GM19035 (cell line): ENCODE data around the gene TMEM266.
"Not testable (repeated sequence)": the region's sequence is repeated elsewhere in the genome, so short reads cannot be mapped to it uniquely, and the experiment has no call there.

Source experiments
- ATAC-seq: cut with Tn5 transposase; IDR thresholded peaks from one replicate; pipeline ENCODE4 v1.9.1; 2021; ENCODE audit not compliant: unreplicated experiment

TMEM266 gene, protein sequence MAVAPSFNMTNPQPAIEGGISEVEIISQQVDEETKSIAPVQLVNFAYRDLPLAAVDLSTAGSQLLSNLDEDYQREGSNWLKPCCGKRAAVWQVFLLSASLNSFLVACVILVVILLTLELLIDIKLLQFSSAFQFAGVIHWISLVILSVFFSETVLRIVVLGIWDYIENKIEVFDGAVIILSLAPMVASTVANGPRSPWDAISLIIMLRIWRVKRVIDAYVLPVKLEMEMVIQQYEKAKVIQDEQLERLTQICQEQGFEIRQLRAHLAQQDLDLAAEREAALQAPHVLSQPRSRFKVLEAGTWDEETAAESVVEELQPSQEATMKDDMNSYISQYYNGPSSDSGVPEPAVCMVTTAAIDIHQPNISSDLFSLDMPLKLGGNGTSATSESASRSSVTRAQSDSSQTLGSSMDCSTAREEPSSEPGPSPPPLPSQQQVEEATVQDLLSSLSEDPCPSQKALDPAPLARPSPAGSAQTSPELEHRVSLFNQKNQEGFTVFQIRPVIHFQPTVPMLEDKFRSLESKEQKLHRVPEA

DNA sequence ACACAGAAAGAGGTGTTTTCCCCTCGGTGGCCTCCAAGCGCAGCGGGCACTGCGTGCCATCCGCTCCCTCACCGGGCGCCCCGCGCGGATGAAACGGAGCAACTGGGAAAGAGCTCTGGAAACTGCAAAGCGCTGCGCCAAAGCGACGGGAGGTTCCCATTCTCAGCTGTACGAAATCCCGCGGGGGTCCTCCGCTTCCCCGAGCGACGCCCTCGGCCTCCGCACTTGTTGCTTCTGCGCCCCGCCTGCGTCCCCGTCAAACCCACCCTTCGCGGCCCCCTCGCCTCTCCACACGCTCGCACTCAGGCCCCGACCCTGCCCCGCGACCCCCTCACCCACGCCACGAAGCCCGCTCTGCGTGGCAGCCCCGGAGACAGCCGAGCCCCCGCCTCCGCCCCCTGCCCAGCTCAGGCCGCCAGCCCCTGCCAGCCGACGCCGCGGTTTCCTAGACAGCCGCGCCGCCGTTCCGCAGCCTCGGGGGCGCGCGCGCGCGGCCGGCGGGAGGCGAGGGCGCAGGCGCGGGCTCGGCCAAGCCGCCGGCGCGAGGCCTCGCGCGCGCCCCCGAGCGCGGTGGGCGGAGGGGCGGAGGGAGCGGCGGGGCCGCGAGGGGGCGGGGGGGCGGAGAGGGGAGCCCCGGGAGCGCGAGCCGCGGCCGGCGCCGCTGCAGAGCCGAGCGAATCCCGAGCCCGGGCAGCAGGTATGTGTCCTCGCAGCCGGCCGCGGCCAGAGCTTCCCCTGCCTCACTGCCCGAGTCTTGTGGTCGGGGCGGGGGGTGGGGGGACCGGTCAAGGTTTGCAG lies at the start of gene TMEM266:
TSS of gene TMEM266 (plus strand) at position 666 of the 798 bp plus-strand sequence. CDS start 74,279 bp downstream, outside the sequence.
- ATAC-seq: peak; percentile 36

DNA sequence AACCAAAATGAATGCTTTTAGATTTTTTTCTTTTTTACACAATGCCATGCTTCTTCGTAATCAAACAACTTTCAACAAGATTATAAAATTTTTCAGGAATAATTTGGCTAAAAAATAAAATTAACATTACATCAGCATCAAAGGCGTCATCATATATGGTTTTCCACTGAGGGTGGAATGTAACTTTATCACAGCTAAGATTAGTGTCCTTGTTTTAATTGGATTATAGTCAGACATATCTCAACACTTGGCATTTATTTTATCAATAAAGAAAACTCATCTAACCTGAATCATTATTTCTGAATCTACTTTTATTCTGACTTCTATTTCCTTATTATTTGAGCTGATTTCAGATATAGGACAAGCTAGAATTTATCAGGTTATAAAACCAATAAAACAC lies 49.2 kb upstream of the TMEM266 start:
- no peak for ATAC-seq

DNA sequence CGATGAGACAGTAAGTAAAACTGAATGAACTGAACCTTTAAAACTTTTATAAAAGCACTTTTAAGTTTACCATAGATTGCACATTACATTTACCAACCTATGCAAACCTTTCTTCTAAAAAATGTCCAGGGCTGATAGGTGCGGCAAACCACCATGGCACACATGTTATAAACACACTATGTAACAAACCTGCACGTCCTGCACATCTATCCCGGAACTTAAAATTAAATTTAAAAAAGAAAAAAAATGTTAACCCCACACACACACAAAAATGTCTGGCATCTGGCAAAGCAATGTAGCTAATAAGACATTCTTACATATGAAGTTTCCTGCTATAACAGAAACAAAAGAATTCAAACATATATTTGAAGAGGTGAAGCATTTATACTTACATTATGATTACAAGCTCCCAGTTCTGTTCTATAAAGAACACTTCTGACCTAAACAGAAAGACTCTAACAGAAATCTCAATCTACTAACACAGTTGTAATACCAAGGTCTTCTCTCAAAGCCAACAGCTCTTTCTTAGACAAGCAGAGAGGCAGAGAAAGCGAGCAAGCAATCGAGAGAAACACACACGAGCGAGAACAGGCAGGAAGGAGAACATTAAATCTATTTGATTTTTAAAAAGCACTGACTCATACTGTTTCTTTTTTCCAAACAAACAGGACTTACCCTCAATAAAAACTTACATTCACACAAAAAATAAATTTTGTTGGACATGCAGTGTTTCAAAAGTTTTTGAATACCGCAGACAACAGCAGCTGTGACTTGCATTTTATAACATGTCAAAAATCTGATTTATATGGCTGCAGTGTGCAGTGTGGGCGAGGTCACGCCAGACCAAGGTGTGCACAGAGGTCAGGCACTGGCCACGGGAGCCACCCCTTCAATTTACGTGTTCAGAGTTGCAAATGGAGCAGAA lies 47.9 kb upstream of the TMEM266 start, which contains the start of gene NRG4:
TSS of gene NRG4 (minus strand) at position 798 of the 925 bp plus-strand sequence. CDS start 1,194 bp downstream, outside the sequence.
- no peak for ATAC-seq

DNA sequence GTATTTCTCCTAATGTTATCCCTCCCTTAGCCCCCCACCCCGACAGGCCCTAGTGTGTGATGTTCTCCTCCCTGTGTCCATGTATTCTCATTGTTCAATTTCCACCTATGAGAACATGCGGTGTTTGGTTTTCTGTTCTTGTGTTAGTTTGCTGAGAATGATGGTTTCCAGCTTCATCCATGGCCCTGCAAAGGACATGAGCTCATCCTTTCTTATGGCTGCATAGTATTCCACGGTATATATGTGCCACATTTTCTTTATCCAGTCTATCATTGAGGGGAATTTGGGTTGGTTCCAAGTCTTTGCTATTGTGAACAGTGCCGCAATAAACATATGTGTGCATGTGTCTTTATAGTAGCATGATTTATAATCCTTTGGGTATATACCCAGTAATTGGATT lies 46.3 kb upstream of the TMEM266 start:
- ATAC-seq: not testable (repeated sequence)

DNA sequence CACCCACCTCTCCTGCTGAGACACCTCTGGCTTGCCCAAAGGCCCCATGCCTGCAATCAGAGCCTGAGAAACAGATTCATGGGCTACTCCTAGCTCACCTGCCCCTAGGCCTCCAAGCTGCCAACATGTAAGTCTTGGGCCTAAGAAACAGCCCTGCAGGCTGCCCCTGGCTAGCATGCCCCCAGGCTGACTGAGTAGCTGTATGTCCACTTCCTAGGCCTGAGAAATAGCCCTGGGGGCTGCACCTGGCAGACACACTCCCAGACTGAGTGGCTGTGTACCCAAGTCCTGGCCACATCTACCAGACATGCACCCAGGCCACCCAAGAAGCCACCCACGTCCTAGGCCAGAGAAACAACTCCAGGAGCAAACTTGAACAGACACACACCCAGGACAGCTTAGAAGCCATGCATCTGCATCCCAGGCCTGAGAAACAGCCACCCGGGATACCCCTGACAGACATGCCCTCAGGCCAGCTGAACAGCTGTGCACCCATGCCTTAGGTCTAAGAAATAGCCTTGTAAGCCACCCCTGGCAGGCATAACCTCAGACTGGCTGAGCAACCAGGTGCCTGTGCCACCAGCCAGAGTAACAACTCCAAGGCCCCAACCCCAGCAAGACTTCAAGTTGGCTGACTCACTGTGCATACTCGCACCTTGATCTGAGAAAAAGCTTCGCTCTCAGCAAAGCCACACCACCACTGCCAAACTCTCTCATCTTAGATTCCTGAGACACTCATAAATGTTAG lies 35.6 kb upstream of the TMEM266 start:
- ATAC-seq: no peak

DNA sequence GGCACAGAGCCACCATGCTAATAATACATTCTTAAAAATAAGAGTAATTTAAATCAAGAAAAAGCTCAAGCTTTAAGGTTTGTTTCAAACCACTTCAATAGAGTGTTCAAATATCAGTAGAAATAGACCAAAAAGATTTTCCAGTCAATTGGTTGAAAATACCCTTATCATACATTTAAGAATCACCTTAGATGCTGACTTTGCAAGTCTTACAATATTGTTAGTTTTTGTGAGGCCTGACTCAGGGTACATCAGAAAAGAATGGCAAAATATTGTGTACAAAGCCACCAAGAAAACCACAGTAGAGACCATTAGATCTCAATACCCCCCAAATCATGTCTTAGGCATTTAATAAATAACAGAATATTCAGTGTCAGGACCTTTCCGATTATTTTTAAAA lies 27.7 kb upstream of the TMEM266 start:
- ATAC-seq: no peak

DNA sequence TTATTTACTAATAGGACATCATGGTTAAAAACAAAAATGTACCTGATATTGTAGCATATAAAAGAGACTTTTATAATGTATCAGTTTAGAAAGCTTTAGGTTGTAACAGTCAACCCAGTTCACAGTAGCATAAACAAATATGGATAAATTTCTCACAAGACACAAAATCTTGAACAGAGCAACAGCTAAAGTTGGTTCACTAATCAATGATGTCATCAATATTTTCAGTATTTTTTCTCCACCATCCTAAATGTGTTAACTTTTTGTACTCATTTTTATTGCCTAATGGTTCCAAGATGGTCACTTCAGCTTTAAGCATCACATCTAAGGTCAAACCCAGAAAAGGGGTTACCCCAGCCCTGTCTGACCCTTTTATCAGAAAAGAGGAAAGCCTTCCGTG lies 26.3 kb upstream of the TMEM266 start:
- no peak for ATAC-seq

DNA sequence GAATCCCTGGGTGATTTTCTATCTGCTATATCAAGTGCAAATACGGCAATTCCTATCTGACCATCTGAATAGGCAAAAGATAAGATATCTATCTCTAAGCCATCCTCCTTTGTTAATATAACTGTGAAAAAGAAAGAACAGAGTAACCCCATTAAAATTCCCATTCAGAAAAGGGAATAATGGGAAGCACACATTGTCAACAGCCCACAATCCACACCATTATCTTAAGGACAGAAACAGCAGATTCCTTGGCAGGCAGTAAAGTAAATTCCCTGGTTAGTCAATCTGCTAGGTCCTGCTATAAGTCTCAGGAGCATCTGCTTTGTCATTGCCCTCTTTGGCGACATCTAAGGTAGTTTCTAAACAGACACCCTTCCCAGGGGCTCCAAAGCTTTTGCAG lies 25.7 kb upstream of the TMEM266 start:
- ATAC-seq: no peak

DNA sequence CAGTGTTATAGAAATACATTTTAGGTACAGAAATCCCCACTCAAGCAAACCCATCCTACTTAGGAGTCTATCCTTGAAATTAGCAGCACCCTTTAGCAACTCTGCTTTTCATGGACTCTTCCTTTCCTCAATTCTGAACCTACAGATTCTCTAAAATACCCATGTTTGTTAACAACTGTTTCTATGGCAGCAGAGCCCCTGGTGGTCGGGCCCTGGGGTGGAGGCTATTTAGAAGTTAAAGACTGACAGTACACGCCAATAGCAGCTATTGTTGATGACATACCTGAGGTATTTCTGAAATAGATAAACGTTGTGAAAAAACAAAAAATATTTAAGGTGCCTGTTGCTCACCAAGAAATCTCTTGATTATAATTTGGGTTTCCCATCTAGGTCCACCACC lies 24.2 kb upstream of the TMEM266 start:
- no peak for ATAC-seq

DNA sequence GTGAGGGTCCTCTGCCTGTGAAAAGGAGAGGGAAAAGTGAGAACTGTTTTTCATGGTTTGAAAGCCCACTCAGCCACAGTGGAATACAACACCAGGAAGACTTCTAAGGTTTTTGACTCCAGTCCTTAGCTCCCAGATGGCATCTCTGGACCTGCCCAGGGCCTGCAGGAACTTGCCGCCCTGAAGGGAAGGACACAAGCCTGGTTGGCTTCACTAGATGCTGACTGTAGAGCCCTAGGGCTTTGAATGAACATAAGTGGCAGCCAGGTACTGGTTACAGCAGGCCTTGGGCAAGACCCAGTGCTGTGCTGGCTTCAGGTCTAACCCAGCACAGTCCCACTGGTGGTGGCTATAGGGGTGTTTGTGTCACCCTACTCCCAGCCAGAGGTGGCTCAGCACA lies 21.3 kb upstream of the TMEM266 start:
- no peak for ATAC-seq

DNA sequence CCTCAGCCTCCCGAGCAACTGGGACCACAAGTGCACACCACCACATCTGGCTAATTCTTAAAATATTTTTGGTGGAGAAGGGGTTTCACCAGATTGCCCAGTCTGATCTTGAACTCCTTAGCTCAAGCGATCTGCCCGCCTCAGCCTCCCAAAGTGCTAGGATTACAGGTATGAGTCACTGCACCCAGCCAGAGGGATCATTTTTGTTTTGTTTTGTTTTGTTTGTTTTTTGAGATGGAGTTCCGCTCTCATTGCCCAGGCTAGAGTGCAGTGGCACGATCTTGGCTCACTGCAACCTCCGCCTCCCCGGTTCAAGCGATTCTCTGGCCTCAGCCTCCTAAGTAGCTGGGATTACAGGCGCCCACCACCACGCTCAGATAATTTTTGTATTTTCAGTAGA lies 5.6 kb upstream of the TMEM266 start:
- ATAC-seq: not testable (repeated sequence)

DNA sequence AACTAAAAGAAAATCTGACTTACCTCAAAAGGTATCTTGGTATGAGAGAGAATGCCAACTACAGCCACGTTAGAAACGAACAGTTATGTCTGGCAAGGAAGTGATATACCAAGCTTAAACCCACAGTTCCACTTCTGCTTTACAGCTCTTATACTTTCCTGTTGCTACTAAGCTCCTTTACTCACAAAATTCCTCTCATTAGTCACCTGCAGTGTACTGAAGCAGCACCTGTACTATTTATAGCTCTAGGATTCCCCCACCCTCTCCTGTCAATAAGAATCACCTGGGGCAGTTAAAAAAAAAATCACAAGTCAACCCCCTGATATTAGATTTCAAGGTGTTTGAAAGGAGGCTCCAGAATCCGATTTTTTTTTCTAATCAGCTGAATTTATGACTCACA lies 2.9 kb upstream of the TMEM266 start:
- no peak for ATAC-seq

DNA sequence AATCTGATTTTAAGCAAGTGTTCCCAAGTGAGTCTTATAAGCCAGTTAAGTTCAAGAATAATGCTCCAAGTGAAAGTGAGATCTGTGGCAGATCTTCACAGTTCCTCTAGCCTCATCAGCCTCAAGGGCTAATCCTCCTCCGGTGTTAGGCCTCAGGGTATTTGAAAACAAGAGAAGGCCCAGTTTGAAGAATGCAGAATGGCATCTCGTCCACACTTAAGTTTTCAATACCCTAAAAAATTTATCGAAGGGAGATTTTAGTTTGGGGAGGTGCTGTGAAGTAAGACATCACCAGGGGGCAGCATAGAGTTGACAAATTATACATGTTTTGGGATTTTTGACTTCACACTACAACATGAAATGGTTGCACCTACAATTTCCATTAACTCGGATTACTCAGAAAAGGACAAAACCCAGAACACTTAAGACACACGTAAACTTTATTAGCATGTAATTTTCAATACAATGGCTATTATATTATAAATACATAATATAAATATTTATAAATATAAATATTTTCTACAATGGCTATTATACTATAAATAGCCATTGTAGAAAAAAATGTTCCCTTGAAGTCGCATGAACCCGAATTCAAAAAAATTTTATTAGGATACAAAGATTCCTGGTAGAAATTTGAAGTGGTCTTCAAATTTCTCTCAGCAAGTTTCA lies 2.3 kb upstream of the TMEM266 start:
- no peak for ATAC-seq

DNA sequence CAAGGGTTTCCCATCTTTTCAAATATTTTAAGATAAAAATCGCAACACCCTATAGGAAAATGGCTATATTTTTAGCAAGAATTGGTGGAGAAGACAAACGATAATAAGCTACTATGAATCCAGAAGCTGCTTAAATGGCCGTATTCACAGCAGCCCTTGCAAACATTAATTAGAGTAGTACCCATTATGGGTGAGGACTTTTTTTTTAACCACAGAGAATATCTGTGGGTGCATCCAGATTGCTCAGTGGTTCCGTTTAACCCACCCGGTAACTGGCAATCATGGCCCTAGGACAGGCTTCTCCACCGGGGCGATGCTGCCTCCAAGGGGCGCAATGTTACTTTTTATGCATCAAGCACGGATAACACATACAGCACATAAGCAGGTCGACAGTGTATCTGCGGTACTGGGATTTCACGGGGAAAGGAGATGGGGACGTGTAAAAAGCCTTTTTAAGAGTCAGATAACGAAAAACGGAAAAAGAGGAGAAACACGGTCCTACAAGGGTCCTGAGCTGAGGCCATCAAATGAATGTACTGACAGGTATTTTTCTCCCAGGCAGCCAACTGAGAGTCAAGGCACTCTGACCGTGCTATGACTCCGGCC lies 968 bp upstream of the TMEM266 start:
- ATAC-seq: no peak

DNA sequence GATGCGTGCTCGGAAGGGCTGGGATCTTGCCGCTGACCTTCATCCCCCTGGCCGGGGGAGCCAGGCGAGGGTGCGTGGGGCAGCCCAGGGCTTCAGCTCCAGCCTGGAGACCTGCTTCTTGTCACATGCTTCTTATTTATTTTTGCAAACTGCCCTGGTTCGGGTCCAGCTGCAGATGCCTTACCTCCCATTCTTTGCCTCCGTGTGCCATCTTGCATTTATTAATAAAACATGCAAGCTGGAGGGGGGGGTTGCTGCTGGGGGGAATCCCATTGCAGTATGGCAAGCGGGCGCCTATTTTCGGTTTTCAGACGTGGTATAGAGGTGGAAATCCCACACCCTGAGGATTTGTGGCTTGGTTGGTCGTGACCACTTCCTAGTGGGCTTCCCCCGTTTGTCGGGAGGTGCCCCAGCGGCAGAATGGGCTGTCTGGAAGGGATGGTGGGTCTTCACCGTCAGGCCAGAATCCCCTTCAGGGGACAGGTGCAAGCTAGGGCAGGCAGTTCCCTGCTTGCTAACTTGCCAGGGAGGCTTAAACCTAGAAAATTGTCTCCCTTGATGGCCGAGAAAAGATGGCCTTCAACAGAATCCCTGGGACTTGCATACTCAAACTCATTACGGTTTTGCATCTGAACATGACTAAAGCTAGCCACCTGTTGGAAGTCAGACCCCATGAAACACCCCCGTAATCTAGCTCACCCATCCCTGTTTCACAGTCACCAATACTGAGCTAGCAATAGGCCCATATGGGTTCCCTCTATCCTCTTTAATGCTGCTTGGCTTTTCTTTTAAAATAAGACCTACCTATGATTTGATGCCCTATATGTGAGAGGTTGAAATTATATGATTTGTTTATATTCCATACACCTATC lies 569 bp downstream of the TMEM266 start:
- ATAC-seq: no peak

DNA sequence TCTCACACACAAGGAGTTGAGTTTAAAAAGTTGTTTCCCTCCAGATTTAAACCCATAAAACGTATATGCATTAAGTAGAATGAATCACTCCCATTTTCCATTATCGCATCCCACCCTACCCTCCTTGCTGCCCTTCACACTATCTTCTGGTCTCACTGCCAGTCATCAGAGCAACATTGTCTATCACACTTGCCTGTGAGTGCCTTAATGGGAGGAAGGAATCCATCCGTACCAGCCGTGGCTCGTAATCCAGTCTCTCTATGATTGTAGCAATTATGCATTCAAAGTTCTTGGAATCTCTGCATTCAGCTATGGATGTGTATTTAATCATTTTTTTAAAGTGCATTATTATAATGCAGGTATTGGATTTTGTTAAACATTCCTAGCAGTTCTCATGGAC lies 1.9 kb downstream of the TMEM266 start:
- no peak for ATAC-seq

DNA sequence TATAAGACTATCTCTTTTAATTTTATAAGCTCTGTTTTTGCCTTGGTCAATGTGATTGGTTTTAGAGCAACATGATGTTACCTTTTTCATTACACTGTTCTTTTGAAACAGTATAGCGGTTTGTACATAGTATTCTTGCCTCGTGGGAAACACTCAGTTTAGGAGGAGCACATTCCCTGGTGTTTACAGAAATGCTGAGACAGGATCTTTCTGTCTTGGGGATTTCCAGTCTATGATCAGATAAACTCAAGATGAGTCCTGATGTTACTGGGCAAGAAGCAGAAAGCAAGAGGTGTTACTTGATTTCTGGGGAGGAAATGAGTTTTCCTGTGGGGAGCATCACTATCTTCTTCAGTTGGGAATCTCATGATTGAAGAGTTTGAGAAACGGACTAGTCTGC lies 2.5 kb downstream of the TMEM266 start:
- no peak for ATAC-seq

DNA sequence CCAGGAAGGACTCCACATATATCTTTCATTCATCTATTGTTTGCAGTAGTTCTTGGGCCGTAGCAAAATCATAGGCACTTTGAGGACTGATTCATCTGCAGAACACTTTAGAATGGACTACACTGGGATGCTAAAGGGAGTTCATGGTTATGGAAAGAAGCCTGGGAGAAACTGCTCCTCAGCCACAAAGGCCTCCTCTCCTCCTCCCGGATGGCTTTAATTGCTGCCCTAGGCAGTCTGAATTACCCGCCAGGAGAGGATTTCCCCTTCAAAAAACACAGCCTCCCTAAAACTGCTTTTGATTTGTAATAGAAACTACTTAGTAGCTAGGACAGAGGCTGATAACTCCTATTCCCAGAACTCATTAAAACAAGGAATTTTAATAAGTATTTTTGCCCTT lies 4.6 kb downstream of the TMEM266 start:
- ATAC-seq: no peak
